NK-92 treated with Interleukin-12 subunit alpha and Interleukin-12 subunit beta, amount 100 ng/mL, for 24 hours (cell line): ENCODE results near the gene GPLD1.
"Not testable (repeated sequence)": the region's sequence is repeated elsewhere in the genome, so short reads cannot be mapped to it uniquely, and the experiment has no call there.

ENCODE experiments used
- DNase-seq: peaks from one replicate; lab custom pipeline; 2025; lab: John Stamatoyannopoulos, UW

Gene GPLD1

DNA sequence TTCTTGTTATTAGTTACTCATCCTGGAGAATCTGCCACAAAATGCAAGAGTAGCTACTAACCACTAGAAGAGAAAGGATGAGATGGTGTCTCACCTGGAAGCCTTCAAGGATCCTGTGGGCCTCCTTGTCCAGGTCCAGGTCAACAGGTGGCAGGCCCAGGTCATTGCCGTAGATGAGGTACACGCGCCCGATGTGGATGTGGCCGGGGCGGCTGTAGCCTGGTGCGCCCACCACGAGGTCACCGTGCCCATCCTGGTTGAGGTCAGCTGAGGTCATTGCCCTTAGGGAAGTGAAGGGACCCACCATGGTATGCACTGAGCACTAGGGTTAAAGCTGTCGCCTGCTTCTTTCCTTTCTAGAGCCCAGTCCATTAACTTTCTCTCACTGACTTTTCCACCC, 35.5 kb downstream of the GPLD1 start:
- DNase-seq = no peak

DNA sequence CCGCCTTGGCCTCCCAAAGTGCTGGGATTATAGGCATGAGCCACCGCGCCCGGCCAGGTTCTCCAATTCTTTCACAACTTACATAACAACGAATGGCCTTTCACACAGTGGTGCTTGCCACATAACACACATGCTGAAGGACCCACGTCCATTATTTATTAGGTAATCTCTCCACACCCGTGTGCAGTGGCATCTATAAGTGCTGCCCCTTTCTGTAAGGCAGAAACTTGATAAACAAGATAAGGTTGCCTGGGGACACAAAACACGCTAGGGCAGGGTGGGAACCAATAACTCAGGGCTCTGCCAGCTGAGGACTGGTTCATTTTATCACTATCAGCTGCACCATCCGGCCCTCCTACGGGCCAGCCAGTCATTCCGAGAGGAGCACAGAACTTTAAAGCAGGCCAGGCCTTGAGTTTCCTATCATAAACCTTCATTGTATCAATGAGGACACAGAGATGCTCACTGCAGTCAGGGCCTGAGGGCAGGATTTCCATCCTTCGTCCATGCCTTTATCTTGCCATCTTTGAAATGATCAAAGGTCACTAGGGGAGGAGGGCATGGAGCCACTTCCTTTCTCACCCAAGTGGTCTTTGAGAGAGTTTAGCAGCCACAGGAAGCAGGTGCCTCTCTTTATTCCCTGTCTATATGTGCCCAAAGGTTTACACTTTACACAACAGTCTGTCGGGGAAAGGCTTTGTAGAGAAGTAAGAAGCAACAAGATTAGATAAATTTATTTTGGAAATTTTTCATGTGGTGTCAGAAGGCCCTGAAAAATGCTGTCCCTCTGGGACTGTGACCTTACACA, 37.6 kb downstream of the GPLD1 start:
- DNase-seq = no peak

DNA sequence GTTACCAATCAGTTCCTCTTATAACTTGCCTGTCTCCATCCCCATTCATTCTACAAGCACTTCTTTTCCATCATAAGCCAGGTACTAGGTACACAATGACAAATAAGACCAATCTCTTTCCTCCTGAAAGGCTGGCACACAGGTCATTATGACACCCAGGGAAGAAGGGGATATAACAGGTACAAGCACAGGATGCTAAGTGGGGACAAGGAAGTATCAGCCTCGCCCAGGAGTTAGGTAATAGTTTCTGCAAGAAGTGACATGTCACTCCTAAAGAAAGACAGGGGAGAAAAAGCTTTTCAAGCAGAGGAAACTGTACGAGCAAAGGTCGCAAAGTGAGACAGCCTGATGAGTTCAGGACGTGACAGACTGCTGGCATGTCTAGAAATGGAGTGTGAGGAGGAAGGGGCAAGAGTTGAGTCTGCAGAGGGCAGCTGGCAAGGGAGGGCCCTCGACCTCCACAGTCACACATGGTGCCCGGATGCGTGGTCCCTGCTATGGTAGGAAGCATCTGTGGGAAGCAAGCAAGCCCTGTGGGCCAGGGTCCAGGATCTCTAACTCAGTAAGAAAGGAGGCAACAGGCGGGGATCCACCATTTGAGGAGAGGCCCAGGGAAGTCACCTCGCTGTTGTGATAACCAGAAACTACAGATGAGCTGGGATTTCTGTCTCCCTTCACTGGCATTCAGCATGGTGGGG, 40.4 kb downstream of the GPLD1 start:
- DNase-seq = no peak

DNA sequence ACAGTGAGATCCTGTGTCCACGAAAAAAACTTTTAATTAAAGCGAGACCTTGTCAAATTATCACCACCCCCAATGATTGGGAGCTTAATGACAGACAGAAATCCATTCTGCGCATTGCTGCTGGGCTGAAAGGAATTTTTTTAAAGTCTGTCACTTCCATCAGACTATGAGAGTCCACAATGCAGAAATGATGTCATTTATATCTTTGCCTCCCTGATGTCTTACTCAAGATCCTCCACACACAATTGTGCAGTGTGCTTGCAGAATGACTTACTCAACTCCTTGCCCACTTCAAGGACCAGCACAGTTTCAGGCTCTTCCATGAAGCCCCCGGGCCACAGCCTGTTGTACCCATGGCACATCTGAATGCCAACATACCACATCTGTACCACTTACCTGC, 41.0 kb downstream of the GPLD1 start:
- no peak for DNase-seq

DNA sequence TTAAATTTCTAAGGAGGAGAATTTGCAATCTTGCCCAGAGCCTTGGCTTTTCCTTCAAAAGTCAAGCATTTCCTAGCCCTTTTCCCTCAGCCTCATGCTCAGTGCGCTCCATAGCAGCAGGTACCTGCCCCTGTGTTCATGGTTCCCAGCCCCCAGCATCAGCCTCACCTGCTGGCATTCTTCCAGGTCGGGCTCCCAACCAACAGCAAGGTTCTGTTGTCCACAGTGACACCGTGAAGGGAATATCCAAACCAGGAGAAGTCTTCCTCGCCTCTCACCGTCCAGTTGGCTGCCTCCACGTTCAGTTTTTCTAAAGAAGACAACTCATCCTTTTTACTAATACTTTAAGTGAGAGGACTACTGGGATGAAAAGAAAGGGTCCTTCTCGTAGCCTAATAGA, 42.7 kb downstream of the GPLD1 start:
- no peak for DNase-seq

DNA sequence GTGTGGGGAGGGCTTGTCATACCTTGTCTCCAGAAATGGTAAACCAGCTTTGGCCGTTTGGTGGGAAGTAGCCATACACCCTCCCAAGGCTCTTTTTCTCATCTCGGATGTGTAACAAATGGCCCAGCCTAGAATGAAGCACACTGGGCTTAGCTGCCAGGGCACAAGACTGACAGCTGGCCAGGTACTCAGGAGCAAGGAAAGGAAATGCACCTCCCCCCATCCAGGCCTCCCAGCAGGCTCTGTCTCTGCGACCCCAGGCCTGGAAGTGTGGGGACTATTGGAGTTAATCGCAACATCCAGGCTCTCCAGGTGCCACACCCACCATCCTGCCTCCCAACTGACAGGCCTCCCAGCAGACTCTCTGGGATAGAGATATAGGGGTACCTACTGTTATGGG, 43.7 kb downstream of the GPLD1 start:
- DNase-seq = no peak

DNA sequence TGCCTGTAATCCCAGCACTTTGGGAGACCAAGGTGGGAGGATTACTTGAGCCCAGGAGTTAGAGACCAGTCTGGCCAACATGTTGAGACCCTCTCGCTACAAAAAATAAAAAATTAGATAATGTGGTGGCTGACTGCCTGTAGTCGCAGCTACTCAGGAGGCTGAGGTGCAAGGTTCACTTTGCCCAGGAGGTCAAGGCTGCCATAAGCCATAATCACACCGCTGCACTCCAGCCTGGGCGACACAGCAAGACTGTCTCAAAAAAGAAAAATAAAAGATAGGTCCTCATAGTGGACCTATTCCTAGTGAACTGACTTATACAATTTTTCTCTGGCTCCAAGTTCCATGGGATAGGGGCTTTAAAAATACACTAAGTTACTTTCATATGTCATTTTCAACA, 44.8 kb downstream of the GPLD1 start:
- no peak for DNase-seq

DNA sequence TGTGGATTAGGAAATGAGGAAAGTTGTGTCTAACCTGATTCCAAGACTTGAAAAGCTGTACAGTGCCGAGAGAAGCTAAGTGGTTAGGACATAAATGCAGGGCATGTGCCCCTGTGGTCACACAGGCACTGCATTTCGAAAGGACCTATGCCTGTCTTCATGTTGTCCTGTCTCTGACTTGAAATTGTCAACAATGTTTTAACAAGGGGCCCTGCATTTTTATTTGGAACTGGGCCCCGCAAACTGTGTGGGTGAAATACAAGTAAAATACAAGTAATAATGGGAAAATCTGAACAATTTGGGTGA, 47.8 kb downstream of the GPLD1 start:
- no peak for DNase-seq

DNA sequence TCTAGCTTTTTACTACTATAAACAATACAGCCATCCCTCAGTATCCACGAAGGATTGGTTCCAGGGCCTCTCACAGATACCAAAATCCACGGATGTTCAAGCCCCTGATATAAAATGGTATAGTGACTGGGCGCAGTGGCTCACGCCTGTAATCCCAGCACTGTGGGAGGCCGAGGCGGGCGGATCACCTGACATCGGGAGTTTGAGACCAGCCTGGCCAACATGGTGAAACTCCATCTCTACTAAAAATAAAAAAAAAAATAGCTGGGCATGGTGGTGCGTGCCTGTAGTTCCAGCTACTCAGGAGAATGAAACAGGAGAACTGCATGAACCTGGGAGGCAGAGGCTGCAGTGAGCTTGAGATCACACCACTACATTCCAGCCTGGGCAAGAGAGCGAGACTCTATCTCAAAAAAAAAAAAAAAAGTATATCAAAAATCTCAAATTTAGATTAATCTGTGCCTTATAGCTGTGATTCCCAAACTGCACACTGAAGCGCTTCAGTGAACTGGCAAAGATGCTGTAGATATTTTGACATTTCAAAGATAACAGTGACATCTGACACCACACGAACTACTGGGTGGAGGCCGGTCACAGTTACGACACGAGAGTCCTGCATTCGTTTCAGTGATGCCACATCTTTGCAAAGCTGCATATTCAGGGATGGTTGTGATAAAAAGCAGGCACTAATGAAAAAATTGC, 48.3 kb downstream of the GPLD1 start:
- no peak for DNase-seq

DNA sequence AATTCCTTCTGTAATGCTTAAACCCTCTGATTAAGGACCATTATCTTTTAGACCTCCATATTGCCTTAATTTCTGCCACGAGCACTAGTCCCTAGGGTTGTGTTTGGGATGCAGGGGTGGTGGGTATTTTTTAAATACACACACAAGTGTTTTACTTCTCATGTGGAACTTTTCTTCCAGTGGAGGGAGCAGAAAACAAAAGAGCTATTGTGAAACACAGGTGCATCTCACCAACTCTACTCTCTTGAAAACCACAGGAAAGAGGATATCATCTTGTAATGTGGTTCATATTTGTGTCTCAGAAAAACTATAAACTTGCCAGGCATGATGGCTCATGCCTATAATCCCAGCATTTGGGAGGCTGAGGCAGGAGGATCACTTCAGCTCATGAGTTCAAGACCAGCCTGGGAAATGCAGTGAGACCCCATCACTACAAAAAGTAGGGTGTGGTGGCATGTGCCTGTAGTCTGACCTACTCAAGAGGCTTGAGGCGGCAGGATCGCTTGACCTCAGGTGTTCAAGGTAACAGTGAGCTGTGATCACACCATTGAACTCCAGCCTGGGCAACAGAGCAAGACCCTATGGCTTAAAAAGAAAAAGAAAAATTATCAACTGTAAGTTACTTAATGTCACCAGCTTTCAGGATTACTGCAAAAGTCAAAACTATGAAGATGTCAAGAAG, 49.4 kb downstream of the GPLD1 start:
- DNase-seq = no peak

DNA sequence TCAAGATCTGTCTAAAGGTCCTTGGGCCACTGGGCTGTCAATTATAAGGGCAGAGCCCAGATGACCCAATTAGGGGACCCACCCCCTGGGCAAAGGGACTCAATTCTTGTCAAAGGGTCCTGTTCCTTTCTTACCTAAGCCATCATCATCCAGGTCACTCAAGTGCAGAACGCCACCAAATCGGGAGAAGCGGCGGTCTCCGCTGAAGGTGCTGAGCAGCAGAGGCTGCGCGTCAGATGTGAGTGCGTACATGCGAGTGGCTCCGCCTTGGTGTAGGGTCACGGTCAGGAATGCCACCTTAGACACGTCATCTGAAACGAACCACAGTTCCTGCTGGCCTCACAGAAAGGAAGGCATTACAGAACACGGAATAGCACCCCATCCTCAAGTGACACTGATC, 52.4 kb downstream of the GPLD1 start:
- no peak for DNase-seq

DNA sequence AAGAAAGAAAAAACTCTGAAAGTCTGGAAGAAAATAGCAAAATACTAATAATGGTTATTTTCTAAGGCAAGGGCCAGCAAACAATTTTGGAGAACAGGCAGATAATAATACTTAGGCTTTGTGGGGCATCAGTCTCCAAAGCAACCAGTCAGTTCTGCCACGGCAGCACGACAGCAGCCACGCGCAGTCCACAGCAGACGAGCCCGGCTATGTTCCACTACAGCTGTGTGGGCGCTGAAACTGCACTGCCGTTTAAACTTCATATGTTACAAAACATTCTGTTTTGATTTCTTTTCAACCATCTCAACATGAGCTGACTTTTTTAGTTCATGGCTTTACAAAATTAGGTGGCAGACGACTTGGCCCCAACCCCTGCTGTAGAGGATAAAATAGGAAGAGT, 56.8 kb downstream of the GPLD1 start:
- no peak for DNase-seq

DNA sequence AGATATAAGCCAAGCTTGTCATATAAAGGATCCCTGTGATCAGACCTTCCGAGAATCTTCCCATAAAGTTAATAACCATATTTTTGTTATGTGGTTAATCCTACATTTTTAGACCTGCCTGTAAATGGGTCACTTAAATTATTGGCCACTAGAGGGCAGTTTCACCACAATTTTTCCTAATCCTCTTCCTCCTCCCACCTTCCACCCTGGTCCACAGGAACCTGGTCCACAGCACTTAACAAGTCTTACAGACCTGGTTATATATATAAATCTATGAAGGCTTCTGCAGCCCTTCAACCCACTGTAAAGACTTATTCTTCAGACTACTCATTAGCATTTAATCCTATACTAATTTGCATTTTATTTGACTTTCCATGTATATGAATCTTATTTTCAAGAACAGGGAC, 58.3 kb downstream of the GPLD1 start:
- DNase-seq = no peak

DNA sequence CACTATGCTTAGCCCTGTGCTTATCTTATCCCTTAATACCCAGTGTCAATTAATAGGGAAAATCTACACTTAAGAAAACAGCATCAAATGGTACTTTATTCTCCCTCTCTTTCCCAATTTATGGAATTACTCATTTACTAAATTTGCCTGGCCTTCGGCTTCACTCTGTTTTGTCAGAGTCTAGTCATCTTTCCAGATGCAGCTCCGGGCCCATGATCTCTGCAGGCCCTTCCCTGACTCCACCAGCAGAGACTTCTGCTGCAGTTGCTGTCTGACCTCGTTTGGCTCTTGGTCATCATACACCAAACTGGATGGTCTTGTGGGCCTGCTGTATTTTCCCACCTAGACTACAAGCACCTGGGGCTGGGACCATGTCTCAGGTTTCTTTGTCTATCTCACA, 59.3 kb downstream of the GPLD1 start:
- DNase-seq = no peak

DNA sequence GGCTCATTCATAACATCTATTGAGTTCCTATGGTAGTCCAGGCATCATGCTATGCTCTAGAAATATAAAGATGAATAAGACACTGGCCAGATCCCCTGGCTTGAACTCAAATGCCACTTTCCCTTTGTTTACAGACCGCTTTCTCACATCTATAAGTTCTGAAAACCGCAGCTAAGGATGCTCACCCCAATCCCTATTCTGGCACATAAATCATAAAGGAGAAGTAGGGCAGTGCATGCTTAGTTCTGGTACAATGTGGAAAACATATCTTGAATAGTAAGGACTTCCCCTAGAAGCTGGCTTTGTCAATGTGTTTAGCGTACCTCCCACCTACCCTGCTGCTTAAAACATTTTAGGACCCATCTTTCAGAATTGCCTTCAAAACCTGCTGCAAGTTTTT, 60.2 kb downstream of the GPLD1 start:
- DNase-seq = no peak

DNA sequence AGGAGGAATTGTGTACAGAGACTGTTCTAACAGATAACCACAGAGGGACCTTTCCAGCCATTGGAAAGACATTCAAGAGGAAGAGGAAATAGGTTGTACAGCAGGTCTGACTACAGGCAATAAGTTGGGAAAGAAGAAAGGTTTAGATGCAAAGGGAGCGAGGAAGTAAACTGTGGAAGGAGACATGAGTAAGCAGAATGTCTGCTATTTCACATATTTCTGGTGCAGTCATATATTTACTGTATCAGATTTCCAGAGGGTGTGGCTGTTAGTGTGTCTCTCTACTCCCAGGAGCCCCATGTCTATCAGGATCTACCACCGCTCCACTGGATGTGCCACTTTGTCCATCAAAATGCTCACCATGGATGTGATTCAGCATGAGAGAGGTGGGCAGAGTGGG, 60.8 kb downstream of the GPLD1 start:
- DNase-seq = no peak

DNA sequence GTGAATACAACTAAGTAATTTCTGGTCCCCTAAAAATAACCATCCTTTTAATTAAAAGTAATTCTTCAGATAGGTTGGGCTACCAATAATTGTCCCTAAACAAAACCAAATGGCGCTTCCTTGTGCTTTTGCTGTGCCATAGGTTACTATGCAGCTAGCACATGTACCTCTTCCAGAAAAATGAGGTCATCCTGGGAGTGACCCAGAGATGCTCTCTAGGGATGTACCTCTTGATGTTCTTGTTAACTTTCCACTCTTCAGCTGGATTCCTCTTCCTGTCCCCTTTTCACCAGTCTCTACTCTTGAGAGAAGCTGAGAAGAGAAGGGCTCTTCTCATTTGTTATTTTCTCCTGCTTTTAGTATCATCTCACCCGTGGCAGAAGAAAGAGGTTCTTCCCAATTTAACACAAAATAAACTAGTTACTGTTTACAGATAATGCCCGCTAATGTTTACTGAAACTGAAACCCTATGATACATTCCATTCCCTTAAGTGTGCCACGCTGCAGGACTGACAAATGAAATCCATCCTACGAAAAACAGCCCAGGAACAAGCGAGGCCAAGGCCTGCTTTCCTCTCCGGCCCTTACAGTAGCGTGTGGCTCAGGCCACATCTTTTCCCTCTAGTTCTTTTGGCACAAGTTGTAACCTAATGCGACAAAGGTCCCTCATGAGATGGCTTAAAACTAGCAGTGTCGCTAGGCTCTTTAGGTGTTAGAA, 62.5 kb downstream of the GPLD1 start:
- DNase-seq = no peak

DNA sequence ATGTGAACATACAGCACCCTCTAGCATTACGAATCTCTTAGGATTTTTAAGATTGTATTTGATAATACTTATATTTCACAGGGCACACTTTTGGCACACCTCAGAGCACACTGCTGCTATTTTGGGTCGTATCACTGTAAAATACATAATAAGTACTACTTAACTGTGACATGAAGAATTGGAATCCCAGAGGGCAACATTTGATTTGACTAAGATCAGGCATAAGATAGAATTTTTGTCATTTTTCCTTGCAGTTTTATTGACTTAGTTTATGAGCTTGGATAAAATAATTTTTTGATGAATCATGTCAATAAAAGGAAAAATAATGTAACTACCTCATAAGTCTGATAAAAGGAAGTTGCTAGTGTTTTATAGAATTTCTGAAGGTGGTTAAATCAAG, 64.3 kb downstream of the GPLD1 start:
- no peak for DNase-seq

DNA sequence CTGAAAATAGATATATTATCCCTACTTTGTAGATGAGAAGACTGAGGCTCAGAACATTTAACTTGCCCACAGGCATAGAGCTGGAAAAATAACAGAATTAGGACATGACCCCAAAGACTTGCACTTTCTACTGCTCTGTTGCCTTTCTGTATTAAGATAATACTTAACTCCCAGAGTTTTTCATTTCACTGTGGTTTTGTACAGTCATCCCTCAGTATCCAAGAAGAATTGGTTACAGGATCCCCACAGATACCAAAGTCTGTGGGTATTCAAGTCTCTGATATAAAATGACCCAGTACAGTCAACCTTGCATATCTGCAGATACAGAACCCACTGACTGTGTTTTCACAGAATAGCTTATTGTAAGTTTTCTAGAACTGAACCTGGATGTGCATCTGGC, 69.9 kb downstream of the GPLD1 start:
- DNase-seq = no peak

DNA sequence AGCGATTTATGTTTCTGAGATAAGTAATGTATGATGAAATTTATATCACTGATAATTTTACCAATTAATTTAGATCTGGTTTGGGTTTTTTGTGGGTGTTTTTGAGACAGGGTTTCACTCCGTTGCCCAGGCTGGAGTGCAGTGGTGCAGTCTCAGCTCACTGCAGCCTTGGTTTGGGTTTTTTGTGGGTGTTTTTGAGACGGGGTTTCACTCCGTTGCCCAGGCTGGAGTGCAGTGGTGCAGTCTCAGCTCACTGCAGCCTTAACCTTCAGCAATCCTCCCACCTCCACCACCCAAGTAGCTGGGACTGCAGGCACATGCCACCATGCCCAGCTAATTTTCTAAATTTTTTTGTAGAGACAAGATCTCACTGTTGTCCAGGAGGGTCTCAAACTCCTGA, 73.6 kb downstream of the GPLD1 start:
- no peak for DNase-seq

DNA sequence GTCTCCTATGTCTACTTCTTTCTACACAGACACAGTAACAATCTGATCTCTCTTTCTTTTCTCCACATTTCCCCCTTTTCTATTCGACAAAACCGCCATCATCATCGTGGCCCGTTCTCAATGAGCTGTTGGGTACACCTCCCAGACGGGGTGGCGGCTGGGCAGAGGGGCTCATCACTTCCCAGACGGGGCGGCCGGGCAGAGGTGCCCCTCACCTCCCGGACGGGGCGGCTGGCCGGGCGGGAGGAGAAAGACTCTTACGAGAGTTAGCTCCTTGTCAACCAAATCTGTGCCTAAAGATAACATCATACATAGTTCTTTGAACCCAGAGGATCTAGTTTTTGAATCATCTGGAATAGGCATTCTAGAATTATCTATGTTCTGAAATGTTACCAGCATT, 74.8 kb downstream of the GPLD1 start:
- not testable (repeated sequence) for DNase-seq

DNA sequence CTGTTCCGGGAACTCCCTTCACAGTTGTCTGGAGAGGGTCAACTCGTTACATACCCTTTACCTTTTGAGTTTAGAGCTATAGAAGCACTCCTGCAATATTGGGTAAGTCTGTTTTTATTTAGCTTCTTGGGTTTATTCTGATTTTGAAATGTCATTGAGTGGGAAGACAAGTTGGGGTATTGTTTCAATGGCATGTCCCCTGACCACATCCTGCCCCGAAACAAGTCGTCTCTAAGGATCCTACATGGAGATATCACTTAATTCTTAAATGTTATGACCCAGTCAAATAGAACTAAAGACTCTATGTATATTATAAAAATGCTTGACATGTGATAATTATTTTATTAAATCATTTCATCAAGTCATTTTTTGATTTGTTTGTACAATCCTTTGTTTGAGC, 77.1 kb downstream of the GPLD1 start:
- DNase-seq = no peak
